Neural cell (in vitro differentiated cells): ENCODE measurements around the gene IL20RB. TPM values are rescaled to one million over a fixed set of nuclear protein-coding genes. Genes with fewer than 3 reads are reported as not detected.

Experiments
- H2AFZ ChIP-seq: fragments of 200-600, 300-800 bp; sonication (generic), shearing (Covaris generic); 2 replicates; pipeline ENCODE4 v1.6.0; 2014; ENCODE audit warnings: low read depth, mild to moderate bottlenecking, antibody characterized with exemption, low read length, moderate library complexity
- H3F3A ChIP-seq: fragments of 200-600 bp; shearing (Covaris generic); 2 replicates; pipeline ENCODE4 v1.6.1; 2016; ENCODE audit warnings: mild to moderate bottlenecking, moderate library complexity, mixed read lengths, antibody characterized with exemption, low read length; ENCODE audit not compliant: insufficient read depth, poor library complexity, severe bottlenecking
- H3K27ac ChIP-seq: fragments of 200-600, 300-800 bp; sonication (generic), shearing (Covaris generic); 2 replicates; pipeline ENCODE4 v1.5.1; 2014; ENCODE audit warnings: mild to moderate bottlenecking, low read length, moderate library complexity
- H3K27me3 ChIP-seq: fragments of 300-800, 200-600 bp; sonication (generic), shearing (Covaris generic); 2 replicates; pipeline ENCODE4 v1.6.0; 2014; ENCODE audit warnings: mild to moderate bottlenecking, low read depth, low read length, moderate library complexity; ENCODE audit not compliant: insufficient read depth
- H3K36me3 ChIP-seq: fragments of 300-800, 200-600 bp; sonication (generic), shearing (Covaris generic); 2 replicates; pipeline ENCODE4 v1.5.1; 2014; ENCODE audit warnings: mild to moderate bottlenecking, antibody characterized with exemption, low read length, moderate library complexity; ENCODE audit not compliant: insufficient read depth
- H3K4me2 ChIP-seq: fragments of 300-800, 200-600 bp; sonication (generic), shearing (Covaris generic); 2 replicates; pipeline ENCODE4 v1.6.0; 2014; ENCODE audit warnings: mild to moderate bottlenecking, low read length
- H3K4me3 ChIP-seq: fragments of 300-800, 200-600 bp; sonication (generic), shearing (Covaris generic); 2 replicates; pipeline ENCODE4 v1.5.1; 2014; ENCODE audit warnings: mild to moderate bottlenecking, low read length, moderate library complexity
- H3K79me2 ChIP-seq: fragments of 200-600 bp; shearing (Covaris generic); replicated peaks from 2 replicates; pipeline ENCODE4 v1.6.0; 2014; ENCODE audit warnings: mild to moderate bottlenecking, low read length, moderate library complexity; ENCODE audit not compliant: insufficient read depth
- H3K9ac ChIP-seq: fragments of 300-800, 200-600 bp; sonication (generic), shearing (Covaris generic); 2 replicates; pipeline ENCODE4 v1.6.1; 2016; ENCODE audit warnings: mild to moderate bottlenecking, low read length, mixed read lengths
- H3K9me2 ChIP-seq: fragments of 200-600 bp; shearing (Covaris generic); 2 replicates; pipeline ENCODE4 v1.6.1; 2016; ENCODE audit warnings: mild to moderate bottlenecking, low read length, mixed read lengths; ENCODE audit not compliant: insufficient read depth
- H3K9me3 ChIP-seq: fragments of 200-600, 300-800 bp; sonication (generic), shearing (Covaris generic); 2 replicates; pipeline ENCODE4 v1.6.1; 2016; ENCODE audit warnings: mild to moderate bottlenecking, mixed run types, low read length, moderate library complexity, mixed read lengths
- H4K20me1 ChIP-seq: fragments of 200-600 bp; shearing (Covaris generic); 2 replicates; pipeline ENCODE4 v1.6.1; 2016; ENCODE audit warnings: mild to moderate bottlenecking, mixed run types; ENCODE audit not compliant: insufficient read depth
- EP300 ChIP-seq: fragments of 450-650 bp; conservative IDR thresholded peaks from 2 replicates; pipeline ENCODE4 v1.6.1; 2014; ENCODE audit warnings: antibody characterized with exemption, mild to moderate bottlenecking, moderate library complexity; ENCODE audit not compliant: poor library complexity, severe bottlenecking
- EZH2 ChIP-seq: fragments of 200-600, 300-800 bp; shearing (Covaris generic), sonication (generic); IDR thresholded peaks from 2 replicates; pipeline ENCODE4 v1.6.1; 2014; ENCODE audit warnings: antibody characterized with exemption, low read length, borderline replicate concordance, mild to moderate bottlenecking; ENCODE audit not compliant: insufficient read depth, poor library complexity, severe bottlenecking
- MXI1 ChIP-seq: fragments of 450-650 bp; conservative IDR thresholded peaks from 2 replicates; pipeline ENCODE4 v1.6.1; 2014; ENCODE audit warnings: antibody characterized with exemption, mild to moderate bottlenecking; ENCODE audit not compliant: poor library complexity, severe bottlenecking
- POLR2AphosphoS5 ChIP-seq: IDR thresholded peaks from 2 replicates; pipeline ENCODE4 v1.6.1; 2012
- RAD21 ChIP-seq: fragments of 450-650 bp; conservative IDR thresholded peaks from 2 replicates; pipeline ENCODE4 v1.6.1; 2014; ENCODE audit warnings: antibody characterized with exemption, mild to moderate bottlenecking, moderate library complexity
- SMC3 ChIP-seq: fragments of 450-650 bp; conservative IDR thresholded peaks from 2 replicates; pipeline ENCODE4 v1.6.1; 2014; ENCODE audit warnings: antibody characterized with exemption, mild to moderate bottlenecking, moderate library complexity; ENCODE audit not compliant: poor library complexity
- TAF1 ChIP-seq: IDR thresholded peaks from 2 replicates; pipeline ENCODE4 v1.6.1; 2012; ENCODE audit warnings: low read depth
- polyA plus RNA-seq: library from polyadenylated mRNA; depleted of rRNA; stranded (reverse); fragments of >200 nt; gene quantifications from 2 replicates; pipeline ENCODE4 v1.2.3, GENCODE V29; 2014
- TF ChIP-seq, protein P1 (sequence below): fragments of 450-650 bp; IDR thresholded peaks from 2 replicates; pipeline ENCODE4 v1.5.1; 2014; ENCODE audit warnings: antibody characterized with exemption, mild to moderate bottlenecking, moderate library complexity; ENCODE audit not compliant: poor library complexity, severe bottlenecking
- TF ChIP-seq, protein P2 (sequence below): IDR thresholded peaks from 2 replicates; pipeline ENCODE4 v1.6.1; 2012; ENCODE audit warnings: borderline replicate concordance

Gene IL20RB
- polyA plus RNA-seq, 1 donor from 2014 or later = 3.0 TPM

DNA sequence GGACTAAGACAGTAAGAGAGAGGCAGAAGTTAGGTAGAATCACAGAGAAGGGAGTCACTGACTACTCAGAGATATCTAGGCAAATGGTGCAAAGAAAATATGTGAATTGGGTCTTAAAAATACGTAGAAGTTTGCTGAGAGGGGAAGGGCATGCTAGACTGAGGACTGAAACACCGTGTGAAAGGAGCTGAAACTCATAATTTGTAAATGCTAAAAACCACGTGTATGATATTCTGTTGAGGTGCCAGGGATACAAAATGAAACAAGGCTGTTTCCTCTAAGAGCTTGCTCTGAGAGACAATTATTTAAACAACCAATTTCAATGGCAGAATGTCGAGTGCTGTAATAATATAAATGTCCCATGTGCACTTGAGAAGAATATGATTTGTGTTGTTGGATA, 48.6 kb upstream of the IL20RB start:
- Histone ChIP-seq H3F3A (no peaks in the 10 kb centered on the region), H3K9me2 (no peaks in the 10 kb centered on the region), H3K36me3 (no peaks in the 10 kb centered on the region), H3K4me2 (no peak overlapping the region), H2AFZ (no peak overlapping the region), H3K79me2 (peaks cover 19% of the 10 kb centered on the region), H3K27ac (no peak overlapping the region), H4K20me1 (no peaks in the 10 kb centered on the region), H3K9ac (no peak overlapping the region), H3K27me3 (no peaks in the 10 kb centered on the region), H3K9me3 (peaks cover 5% of the 10 kb centered on the region), H3K4me3 (no peak overlapping the region)
- TF ChIP-seq EP300 (no peak), MXI1 (no peak), SMC3 (no peak), EZH2 (no peak), POLR2AphosphoS5 (no peak), TAF1 (no peak), RAD21 (no peak)
- TF ChIP-seq, protein P1, sequence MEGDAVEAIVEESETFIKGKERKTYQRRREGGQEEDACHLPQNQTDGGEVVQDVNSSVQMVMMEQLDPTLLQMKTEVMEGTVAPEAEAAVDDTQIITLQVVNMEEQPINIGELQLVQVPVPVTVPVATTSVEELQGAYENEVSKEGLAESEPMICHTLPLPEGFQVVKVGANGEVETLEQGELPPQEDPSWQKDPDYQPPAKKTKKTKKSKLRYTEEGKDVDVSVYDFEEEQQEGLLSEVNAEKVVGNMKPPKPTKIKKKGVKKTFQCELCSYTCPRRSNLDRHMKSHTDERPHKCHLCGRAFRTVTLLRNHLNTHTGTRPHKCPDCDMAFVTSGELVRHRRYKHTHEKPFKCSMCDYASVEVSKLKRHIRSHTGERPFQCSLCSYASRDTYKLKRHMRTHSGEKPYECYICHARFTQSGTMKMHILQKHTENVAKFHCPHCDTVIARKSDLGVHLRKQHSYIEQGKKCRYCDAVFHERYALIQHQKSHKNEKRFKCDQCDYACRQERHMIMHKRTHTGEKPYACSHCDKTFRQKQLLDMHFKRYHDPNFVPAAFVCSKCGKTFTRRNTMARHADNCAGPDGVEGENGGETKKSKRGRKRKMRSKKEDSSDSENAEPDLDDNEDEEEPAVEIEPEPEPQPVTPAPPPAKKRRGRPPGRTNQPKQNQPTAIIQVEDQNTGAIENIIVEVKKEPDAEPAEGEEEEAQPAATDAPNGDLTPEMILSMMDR = no peak
- TF ChIP-seq, protein P2, sequence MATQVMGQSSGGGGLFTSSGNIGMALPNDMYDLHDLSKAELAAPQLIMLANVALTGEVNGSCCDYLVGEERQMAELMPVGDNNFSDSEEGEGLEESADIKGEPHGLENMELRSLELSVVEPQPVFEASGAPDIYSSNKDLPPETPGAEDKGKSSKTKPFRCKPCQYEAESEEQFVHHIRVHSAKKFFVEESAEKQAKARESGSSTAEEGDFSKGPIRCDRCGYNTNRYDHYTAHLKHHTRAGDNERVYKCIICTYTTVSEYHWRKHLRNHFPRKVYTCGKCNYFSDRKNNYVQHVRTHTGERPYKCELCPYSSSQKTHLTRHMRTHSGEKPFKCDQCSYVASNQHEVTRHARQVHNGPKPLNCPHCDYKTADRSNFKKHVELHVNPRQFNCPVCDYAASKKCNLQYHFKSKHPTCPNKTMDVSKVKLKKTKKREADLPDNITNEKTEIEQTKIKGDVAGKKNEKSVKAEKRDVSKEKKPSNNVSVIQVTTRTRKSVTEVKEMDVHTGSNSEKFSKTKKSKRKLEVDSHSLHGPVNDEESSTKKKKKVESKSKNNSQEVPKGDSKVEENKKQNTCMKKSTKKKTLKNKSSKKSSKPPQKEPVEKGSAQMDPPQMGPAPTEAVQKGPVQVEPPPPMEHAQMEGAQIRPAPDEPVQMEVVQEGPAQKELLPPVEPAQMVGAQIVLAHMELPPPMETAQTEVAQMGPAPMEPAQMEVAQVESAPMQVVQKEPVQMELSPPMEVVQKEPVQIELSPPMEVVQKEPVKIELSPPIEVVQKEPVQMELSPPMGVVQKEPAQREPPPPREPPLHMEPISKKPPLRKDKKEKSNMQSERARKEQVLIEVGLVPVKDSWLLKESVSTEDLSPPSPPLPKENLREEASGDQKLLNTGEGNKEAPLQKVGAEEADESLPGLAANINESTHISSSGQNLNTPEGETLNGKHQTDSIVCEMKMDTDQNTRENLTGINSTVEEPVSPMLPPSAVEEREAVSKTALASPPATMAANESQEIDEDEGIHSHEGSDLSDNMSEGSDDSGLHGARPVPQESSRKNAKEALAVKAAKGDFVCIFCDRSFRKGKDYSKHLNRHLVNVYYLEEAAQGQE = no peak

DNA sequence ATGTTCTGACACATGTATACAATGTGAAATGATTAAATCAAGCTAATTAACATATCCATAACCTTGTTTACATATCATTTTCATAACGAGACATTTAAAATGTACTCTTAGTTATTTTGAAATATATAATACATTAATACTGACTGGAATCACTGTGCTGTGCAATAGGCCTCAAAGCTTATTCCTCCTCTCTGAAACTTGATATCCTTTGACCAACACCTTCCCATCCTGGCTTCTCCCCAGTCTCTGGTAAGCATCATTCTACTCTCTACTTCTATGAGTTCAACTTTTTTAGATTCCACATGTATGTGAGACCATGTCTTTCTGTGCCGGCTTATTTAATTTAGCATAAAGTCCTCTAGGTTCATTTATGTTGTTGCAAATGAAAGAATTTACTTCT, 47.1 kb upstream of the IL20RB start:
- peaks cover 12% of the 10 kb centered on the region for H3K79me2 ChIP-seq
- no peak overlapping the region for H3K4me3 ChIP-seq
- H3K9me2 ChIP-seq = no peaks in the 10 kb centered on the region
- TF ChIP-seq SMC3 = no peak
- TF ChIP-seq, protein P2 = no peak
- TF ChIP-seq EZH2 = no peak
- TF ChIP-seq RAD21 = no peak
- no peak for TF ChIP-seq TAF1
- TF ChIP-seq, protein P1 = no peak
- no peak for TF ChIP-seq MXI1
- TF ChIP-seq EP300 = no peak
- TF ChIP-seq POLR2AphosphoS5 = no peak
- H3F3A ChIP-seq = no peaks in the 10 kb centered on the region
- H3K9me3 ChIP-seq = no peaks in the 10 kb centered on the region
- no peaks in the 10 kb centered on the region for H3K36me3 ChIP-seq
- H4K20me1 ChIP-seq = no peaks in the 10 kb centered on the region
- no peak overlapping the region for H3K4me2 ChIP-seq
- no peak overlapping the region for H3K9ac ChIP-seq
- no peak overlapping the region for H3K27ac ChIP-seq
- no peaks in the 10 kb centered on the region for H3K27me3 ChIP-seq
- no peak overlapping the region for H2AFZ ChIP-seq
